DMS53 treated with DMSO at 0.1 percent for 48 hours (cell line): ENCODE data around the gene MAP4K4.

Experiments
- DNase-seq: peaks from one replicate; lab custom pipeline; 2025; ENCODE audit not compliant: unreplicated experiment; lab: John Stamatoyannopoulos, UW

Gene MAP4K4

GRCh38 chr2:101697124-101698013, at the start of gene MAP4K4:
Gene MAP4K4, plus strand, starts transcription at chr2:101697707. Its CDS starts 374 bp downstream, at chr2:101698081.
- DNase-seq, result peak; percentile 73

- no peak for DNase-seq
Measured at GRCh38 chr2:101653469-101653868, 44.0 kb upstream of the MAP4K4 start.

GRCh38 chr2:101655702-101656422, 41.6 kb upstream of the MAP4K4 start:
- DNase-seq, result peak; percentile 33

GRCh38 chr2:101657787-101658186, 39.7 kb upstream of the MAP4K4 start:
- DNase-seq, result no peak

GRCh38 chr2:101658387-101658786, 39.1 kb upstream of the MAP4K4 start:
- DNase-seq, result no peak

GRCh38 chr2:101665312-101665711, 32.2 kb upstream of the MAP4K4 start:
- DNase-seq, result no peak

- no peak for DNase-seq
Measured at GRCh38 chr2:101667823-101668222, 29.7 kb upstream of the MAP4K4 start.

GRCh38 chr2:101672047-101672446, 25.5 kb upstream of the MAP4K4 start:
- DNase-seq, result no peak

- no peak for DNase-seq
Measured at GRCh38 chr2:101673920-101674319, 23.6 kb upstream of the MAP4K4 start.

- DNase-seq, result no peak
Measured at GRCh38 chr2:101675512-101675911, 22.0 kb upstream of the MAP4K4 start.

GRCh38 chr2:101676674-101677073, 20.8 kb upstream of the MAP4K4 start:
- no peak for DNase-seq

GRCh38 chr2:101677658-101678057, 19.8 kb upstream of the MAP4K4 start:
- no peak for DNase-seq

- DNase-seq, result no peak
Measured at GRCh38 chr2:101678379-101678778, 19.1 kb upstream of the MAP4K4 start.

GRCh38 chr2:101679037-101679726, 18.3 kb upstream of the MAP4K4 start:
- no peak for DNase-seq

GRCh38 chr2:101679801-101680487, 17.6 kb upstream of the MAP4K4 start:
- no peak for DNase-seq

GRCh38 chr2:101682311-101682710, 15.2 kb upstream of the MAP4K4 start:
- DNase-seq, result no peak

GRCh38 chr2:101684313-101684712, 13.2 kb upstream of the MAP4K4 start:
- DNase-seq, result no peak

- no peak for DNase-seq
Measured at GRCh38 chr2:101688261-101688660, 9.2 kb upstream of the MAP4K4 start.

- DNase-seq, result no peak
Measured at GRCh38 chr2:101689114-101689825, 8.2 kb upstream of the MAP4K4 start.

- DNase-seq, result peak; percentile 33
Measured at GRCh38 chr2:101690547-101691152, 6.9 kb upstream of the MAP4K4 start.
